Measurements from ENCODE around the gene NLRP5. TPM values are rescaled to one million over a fixed set of nuclear protein-coding genes. Genes with fewer than 3 reads are reported as not detected.

Gene NLRP5
- total RNA-seq, 1 donor from 2014 or later = not detected

- no peak for TF ChIP-seq CTCF (IDR thresholded peaks at IDR 0.05; ENCODE audit: borderline replicate concordance)
- intact Hi-C loops (cut with micrococcal nuclease) = no loop called here
- peaks cover 21% of the 10 kb centered on the region for H3K27me3 ChIP-seq (ENCODE audit: low read depth)
- no peak overlapping the region for H3K27ac ChIP-seq (replicated peaks)
- no peak for DNase-seq
- H3K36me3 ChIP-seq = no peaks in the 10 kb centered on the region
- H3K9me3 ChIP-seq (replicated peaks) = no peaks in the 10 kb centered on the region
- H3K4me1 ChIP-seq = no peaks in the 10 kb centered on the region
- no peak overlapping the region for H3K4me3 ChIP-seq
These were observed 40.2 kb downstream of the NLRP5 start for GRCh38 chr19:56026769-56027168.

- no peaks in the 10 kb centered on the region for H3K4me1 ChIP-seq
- TF ChIP-seq CTCF (IDR thresholded peaks at IDR 0.05; ENCODE audit: borderline replicate concordance) = no peak
- intact Hi-C loops (cut with micrococcal nuclease) = no loop called here
- peaks cover 71% of the 10 kb centered on the region for H3K27me3 ChIP-seq (ENCODE audit: low read depth)
- no peaks in the 10 kb centered on the region for H3K36me3 ChIP-seq
- no peak for DNase-seq
- no peak overlapping the region for H3K4me3 ChIP-seq
- H3K9me3 ChIP-seq (replicated peaks) = no peaks in the 10 kb centered on the region
- no peak overlapping the region for H3K27ac ChIP-seq (replicated peaks)
These were observed 67.0 kb downstream of the NLRP5 start for GRCh38 chr19:56053596-56053995.

- H3K27me3 ChIP-seq (ENCODE audit: low read depth) = peaks cover 49% of the 10 kb centered on the region
- H3K4me1 ChIP-seq = peaks cover 9% of the 10 kb centered on the region
- intact Hi-C loops (cut with micrococcal nuclease) = loop anchor here (10.0 kb wide), 1 partner anchor 278 kb away; no protein-coding TSS in a partner anchor
- H3K9me3 ChIP-seq (replicated peaks) = no peaks in the 10 kb centered on the region
- DNase-seq = peak; percentile 61
- peak overlapping the region; percentile 46 for H3K4me3 ChIP-seq
- TF ChIP-seq CTCF (IDR thresholded peaks at IDR 0.05; ENCODE audit: borderline replicate concordance) = peak; percentile 95
- no peaks in the 10 kb centered on the region for H3K36me3 ChIP-seq
- no peak overlapping the region for H3K27ac ChIP-seq (replicated peaks)
These were observed 79.8 kb downstream of the NLRP5 start for GRCh38 chr19:56066152-56067023.

GRCh38 chr19:56069642-56070041 is 83.1 kb downstream of the NLRP5 start:
- Histone ChIP-seq H3K36me3 (no peaks in the 10 kb centered on the region), H3K27me3 (ENCODE audit: low read depth) (peaks cover 30% of the 10 kb centered on the region), H3K4me1 (peaks cover 9% of the 10 kb centered on the region), H3K9me3 (replicated peaks) (no peaks in the 10 kb centered on the region), H3K27ac (replicated peaks) (no peak overlapping the region), H3K4me3 (no peak overlapping the region)
- no peak for DNase-seq
- intact Hi-C loops (cut with micrococcal nuclease) = loop anchor here (10.0 kb wide), 1 partner anchor 275 kb away; no protein-coding TSS in a partner anchor
- no peak for TF ChIP-seq CTCF (IDR thresholded peaks at IDR 0.05; ENCODE audit: borderline replicate concordance)

- peak; percentile 7 for TF ChIP-seq CTCF (IDR thresholded peaks at IDR 0.05; ENCODE audit: borderline replicate concordance)
- Histone ChIP-seq H3K4me3 (no peak overlapping the region), H3K4me1 (peaks cover 7% of the 10 kb centered on the region), H3K27me3 (ENCODE audit: low read depth) (peaks cover 17% of the 10 kb centered on the region), H3K36me3 (no peaks in the 10 kb centered on the region), H3K27ac (replicated peaks) (no peak overlapping the region), H3K9me3 (replicated peaks) (no peaks in the 10 kb centered on the region)
- intact Hi-C loops (cut with micrococcal nuclease) = no loop called here
- no peak for DNase-seq
These were observed 84.6 kb downstream of the NLRP5 start for GRCh38 chr19:56071151-56071550.
